GM12878 (cell line): ENCODE results near the gene TNFRSF8. TPM values are rescaled to one million over a fixed set of nuclear protein-coding genes. Genes with fewer than 3 reads are reported as not detected.

Experiments used
- ATAC-seq: fragments of 200-7000 bp; cut with Tn5 transposase; 3 replicates; pipeline ENCODE4 v1.9.1; 2020; ENCODE audit warnings: mild to moderate bottlenecking, moderate library complexity
- BruUV-seq: library from RNA; stranded (reverse); fragments of 400-500 nt; replicated peaks from 2 replicates; lab custom pipeline; 2021; lab: Mats Ljungman, UMichigan
- CTCF ChIA-PET: fragments of 300-600 bp; sonication (Branson Sonifier 250); formaldehyde crosslinking; extraction: SDS; loops from one replicate; lab custom pipeline; 2021; ENCODE audit warnings: inconsistent platforms; lab: Yijun Ruan, JAX
- POLR2A ChIA-PET: fragments of 350-600 bp; formaldehyde crosslinking; extraction: SDS; loops from one replicate; lab custom pipeline; 2021; ENCODE audit warnings: inconsistent platforms; lab: Charles Lee
- RAD21 ChIA-PET: fragments of 300-600 bp; sonication (Branson Sonifier 250); formaldehyde crosslinking; loops from one replicate; lab custom pipeline; 2023; ENCODE audit warnings: antibody characterized with exemption; ENCODE audit not compliant: unreplicated experiment; lab: Charles Lee
- SMC1A ChIA-PET: fragments of 300-600 bp; sonication (Branson Sonifier 250); formaldehyde crosslinking; loops from one replicate; lab custom pipeline; 2023; ENCODE audit not compliant: unreplicated experiment, uncharacterized antibody; lab: Charles Lee
- DNase-seq: peaks from one replicate; pipeline ENCODE4 v3.0.0-alpha.2; 2011; ENCODE audit warnings: low read depth, low spot score
- FAIRE-seq: peaks from 3 replicates; lab custom pipeline; 2011; peaks lifted over from hg19 to GRCh38; lab: Jason Lieb, UNC
- H2AFZ ChIP-seq: 2 replicates; pipeline ENCODE4 v1.6.0; 2011; ENCODE audit warnings: low read depth, low read length, control low read depth; ENCODE audit not compliant: control insufficient read depth
- H3K27ac ChIP-seq: 2 replicates; pipeline ENCODE4 v1.5.1; 2011; ENCODE audit warnings: control low read depth; ENCODE audit not compliant: control insufficient read depth, insufficient read depth
- H3K27me3 ChIP-seq, 2 experiments: replicated peaks in 1 of 2; 2 replicates each; pipeline versions ENCODE4 v1.6.0 to v1.6.1; 2011; ENCODE audit warnings: low read length in 1 of 2; ENCODE audit not compliant: control insufficient read depth in 2 of 2, insufficient read depth in 2 of 2
- H3K36me3 ChIP-seq, 2 experiments: 2 replicates each; pipeline ENCODE4 v1.5.1; 2011; ENCODE audit warnings: low read length in 1 of 2; ENCODE audit not compliant: control insufficient read depth in 2 of 2, insufficient read depth in 2 of 2
- H3K4me1 ChIP-seq: 2 replicates; pipeline ENCODE4 v1.6.1; 2011; ENCODE audit warnings: mild to moderate bottlenecking, low read length, moderate library complexity, mixed read lengths; ENCODE audit not compliant: control insufficient read depth, insufficient read depth
- H3K4me2 ChIP-seq: 2 replicates; pipeline ENCODE4 v1.6.0; 2011; ENCODE audit warnings: control low read depth; ENCODE audit not compliant: control insufficient read depth, insufficient read depth
- H3K4me3 ChIP-seq: fragments of 200-600 bp; sonication (generic); 2 replicates; pipeline ENCODE4 v1.5.1; 2016
- H3K79me2 ChIP-seq: 2 replicates; pipeline ENCODE4 v1.6.0; 2011; ENCODE audit warnings: low read length; ENCODE audit not compliant: control insufficient read depth, insufficient read depth
- H3K9ac ChIP-seq: 2 replicates; pipeline ENCODE4 v1.8.0; 2011; ENCODE audit warnings: low read length, control low read depth, mixed read lengths; ENCODE audit not compliant: control insufficient read depth, insufficient read depth
- H3K9me3 ChIP-seq: replicated peaks from 3 replicates; pipeline ENCODE4 v1.5.1; 2011; ENCODE audit warnings: mild to moderate bottlenecking, low read length; ENCODE audit not compliant: control insufficient read depth, insufficient read depth
- H4K20me1 ChIP-seq: 2 replicates; pipeline ENCODE4 v1.6.0; 2011; ENCODE audit not compliant: control insufficient read depth, insufficient read depth
- CEBPZ ChIP-seq: fragments of 150-350 bp; IDR thresholded peaks from 2 replicates; pipeline ENCODE4 v1.6.1; 2016; ENCODE audit warnings: low read depth, low read length
- SMAD5 ChIP-seq: IDR thresholded peaks from 2 replicates; pipeline ENCODE4 v1.6.1; 2016; ENCODE audit warnings: antibody characterized with exemption, low read depth
- WGBS: methylation state at CpG from one replicate; pipeline ENCODE4 v1.1.6; 2016; ENCODE audit warnings: low lambda C conversion rate; ENCODE audit not compliant: insufficient replicate concordance, insufficient coverage; ENCODE audit errors: missing lambda C conversion rate; 5-methylcytosine and 5-hydroxymethylcytosine counted together
- in situ Hi-C: fragments of 300-500 bp; cut with MboI; formaldehyde crosslinking; loops from 9 replicates; pipeline ENCODE4 v1.14.3; 2018; ENCODE audit warnings: mixed read lengths
- intact Hi-C: fragments of 100-400 bp; cut with micrococcal nuclease; formaldehyde crosslinking; loops from one replicate; pipeline ENCODE4 v1.14.2; 2022; ENCODE audit not compliant: unreplicated experiment
- polyA plus RNA-seq, 11 experiments: library from polyadenylated mRNA; depleted of rRNA in 4 of 11; unstranded in 6 of 11; stranded (reverse) in 5 of 11; fragments of >200 nt; fragmentation: Nextera tagmentation in 4 of 11; fragmentation: Illumina TruSeq in 1 of 11; extraction: Ambion mirVana in 4 of 11; extraction: Trizol in 1 of 11; gene quantifications; 1 replicate in 1 of 11; 2 replicates in 10 of 11; pipeline versions ENCODE4 v1.2.1 to v1.2.3, GENCODE V29; 2011 to 2016; ENCODE audit warnings: inconsistent platforms in 2 of 11, missing spikeins in 2 of 11, low read depth in 1 of 11
- total RNA-seq, 4 experiments: library from RNA; depleted of rRNA in 3 of 4; stranded (reverse); fragments of >200 nt in 3 of 4; fragmentation: Illumina TruSeq in 1 of 4; extraction: Trizol in 1 of 4; gene quantifications; 2 replicates each; pipeline versions ENCODE4 v1.2.1 to v1.2.3, GENCODE V29; 2013 to 2021

TNFRSF8 gene
- total and polyA plus RNA-seq, 10 of the 15 experiments (the other 5 are each of a cell fraction or from before 2014, with no cell fraction given) = 9.8 to 114 (median 58.8) TPM

GRCh38 chr1:12144236-12144635 is 81.1 kb downstream of the TNFRSF8 start:
- Histone ChIP-seq H2AFZ (no peak overlapping the region), H3K4me1 (peaks cover 58% of the 10 kb centered on the region), H3K4me3 (no peak overlapping the region), H3K27me3 (no peaks in the 10 kb centered on the region), H4K20me1 (no peaks in the 10 kb centered on the region), H3K79me2 (no peaks in the 10 kb centered on the region; the same call in 1 of the 2 replicates), H3K4me2 (no peak overlapping the region), H3K27ac (peak overlapping the region; percentile 60), H3K9ac (no peak overlapping the region), H3K36me3 (peaks cover 14 to 21% of the 10 kb centered on the region in 2 experiments)
- ChIA-PET RAD21 (interaction anchor here (9.7 to 12.5 kb wide), 3 partner anchors 17 to 57 kb away, joined by 116 to 119 read pairs (median 118); partner anchors contain the start of gene TNFRSF1B), POLR2A (interaction anchor here (0.6 to 11.6 kb wide), 2 partner anchors 17 to 26 kb away, joined by 3 to 166 read pairs; no protein-coding TSS in a partner anchor), CTCF (interaction anchor here (1.2 to 3.2 kb wide), 3 partner anchors 12 to 52 kb away, joined by 3 to 15 read pairs (median 5); no protein-coding TSS in a partner anchor)
- no TSS peak for BruUV-seq
- in situ Hi-C loops (no loop called here), intact Hi-C loops (loop anchor here (5.0 kb wide), 1 partner anchor 63 kb away; no protein-coding TSS in a partner anchor)
- no peak for ATAC-seq
- 75% methylated on average over 8 of the region's 8 CpGs for WGBS
- no peak for DNase-seq
- no peak for TF ChIP-seq CEBPZ
- 0 out of 2 replicates have a peak, but pooled peaks have one; percentile 15 for TF ChIP-seq SMAD5
- TF ChIP-seq, all 136 proteins: peak for 1
- FAIRE-seq = no peak
- SMC1A ChIA-PET = interaction anchor here (1.0 to 19.3 kb wide), 4 partner anchors 11 to 25 kb away, joined by 3 to 347 read pairs (median 12); partner anchors contain the start of gene TNFRSF1B
- no peaks in the 10 kb centered on the region for H3K9me3 ChIP-seq
